Measurements from ENCODE around the gene NDUFAF4.

NDUFAF4 gene

DNA sequence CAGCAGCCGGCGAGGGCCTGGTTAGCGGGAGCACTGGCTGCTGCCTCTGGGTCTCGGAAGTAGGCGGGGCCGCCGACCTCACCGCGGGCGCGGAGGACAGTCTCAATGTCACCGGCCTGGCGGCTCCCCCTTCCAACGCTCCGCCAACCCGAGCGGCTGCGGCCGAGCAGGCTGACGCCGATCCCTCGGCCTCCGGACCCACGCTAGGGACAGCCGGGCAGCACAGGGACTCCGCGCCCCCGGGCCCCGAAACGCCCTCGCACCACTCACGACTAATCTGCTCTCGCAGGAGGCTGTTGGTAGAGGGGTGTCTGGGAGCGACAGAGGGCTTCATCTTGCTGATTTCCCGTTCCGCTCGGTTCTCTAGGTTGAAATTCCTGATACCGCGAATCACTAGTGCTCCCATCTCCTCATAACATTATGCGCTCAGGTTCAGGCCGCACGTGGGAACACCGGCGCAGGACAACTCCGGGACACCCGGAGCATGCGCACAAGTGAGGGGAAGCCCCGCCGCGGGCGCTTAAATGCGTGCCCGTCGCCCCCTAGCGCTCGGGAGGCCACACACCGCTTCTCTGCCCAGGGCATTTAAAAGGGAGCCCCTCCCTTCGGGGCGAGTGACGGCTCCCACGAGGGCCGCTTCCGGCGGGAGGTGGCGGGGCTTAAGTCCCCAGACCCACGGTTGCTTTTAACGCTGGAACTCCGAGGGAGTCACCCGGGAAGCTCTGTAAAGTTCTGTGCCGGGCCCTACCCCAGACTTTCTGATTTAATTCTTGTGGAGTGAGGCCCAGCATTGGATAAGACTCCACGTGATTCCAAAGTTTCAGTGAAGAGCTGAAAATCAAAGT lies at the start of gene NDUFAF4:
Gene NDUFAF4, minus strand, starts transcription at position 496 of the 845 bp plus-strand sequence. Its CDS starts 90 bp downstream, at position 406.
- peaks cover 7% of the 10 kb centered on the region for H3K4me1 ChIP-seq
- no peaks in the 10 kb centered on the region for H3K9me3 ChIP-seq (ENCODE audit: control insufficient read depth, low read length)
- H3K9ac ChIP-seq, result peak within 1 kb of the TSS; percentile 49
- peaks cover 8% of the 10 kb centered on the region for H3K79me2 ChIP-seq
- H3K4me2 ChIP-seq (ENCODE audit: low read length), result peak within 1 kb of the TSS; percentile 98
- H3K27me3 ChIP-seq (ENCODE audit: control insufficient read depth, insufficient read depth, low read length), result no peaks in the 10 kb centered on the region
- peak within 1 kb of the TSS; percentile 98 for H2AFZ ChIP-seq
- peak within 1 kb of the TSS; percentile 98 for H3K4me3 ChIP-seq (ENCODE audit: low read depth, low read length)
- peak within 1 kb of the TSS; percentile 96 for H3K27ac ChIP-seq
- TF ChIP-seq, protein P1, sequence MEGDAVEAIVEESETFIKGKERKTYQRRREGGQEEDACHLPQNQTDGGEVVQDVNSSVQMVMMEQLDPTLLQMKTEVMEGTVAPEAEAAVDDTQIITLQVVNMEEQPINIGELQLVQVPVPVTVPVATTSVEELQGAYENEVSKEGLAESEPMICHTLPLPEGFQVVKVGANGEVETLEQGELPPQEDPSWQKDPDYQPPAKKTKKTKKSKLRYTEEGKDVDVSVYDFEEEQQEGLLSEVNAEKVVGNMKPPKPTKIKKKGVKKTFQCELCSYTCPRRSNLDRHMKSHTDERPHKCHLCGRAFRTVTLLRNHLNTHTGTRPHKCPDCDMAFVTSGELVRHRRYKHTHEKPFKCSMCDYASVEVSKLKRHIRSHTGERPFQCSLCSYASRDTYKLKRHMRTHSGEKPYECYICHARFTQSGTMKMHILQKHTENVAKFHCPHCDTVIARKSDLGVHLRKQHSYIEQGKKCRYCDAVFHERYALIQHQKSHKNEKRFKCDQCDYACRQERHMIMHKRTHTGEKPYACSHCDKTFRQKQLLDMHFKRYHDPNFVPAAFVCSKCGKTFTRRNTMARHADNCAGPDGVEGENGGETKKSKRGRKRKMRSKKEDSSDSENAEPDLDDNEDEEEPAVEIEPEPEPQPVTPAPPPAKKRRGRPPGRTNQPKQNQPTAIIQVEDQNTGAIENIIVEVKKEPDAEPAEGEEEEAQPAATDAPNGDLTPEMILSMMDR (IDR thresholded peaks at IDR 0.05), result peak; percentile 98
- no peaks in the 10 kb centered on the region for H3K36me3 ChIP-seq (ENCODE audit: control insufficient read depth, insufficient read depth, low read length)

DNA sequence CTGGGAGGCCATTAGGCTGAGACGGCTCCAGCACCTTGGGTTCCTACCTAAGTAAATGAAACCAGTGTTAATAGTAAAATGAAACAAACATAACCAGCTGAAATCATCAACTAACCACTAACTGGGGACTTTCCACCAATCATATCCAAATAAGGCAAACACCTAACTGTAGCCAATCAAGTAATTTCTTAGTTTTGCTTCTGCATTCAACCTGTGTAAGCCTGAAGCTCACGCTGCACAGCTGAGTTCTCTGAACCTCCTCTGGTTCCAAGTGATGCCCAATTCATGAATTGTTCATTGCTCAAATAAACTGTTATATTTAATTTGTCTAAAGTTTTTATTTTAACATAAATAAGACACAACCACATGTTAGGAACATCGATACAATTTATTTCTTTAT lies 49.4 kb upstream of the NDUFAF4 start:
- no peaks in the 10 kb centered on the region for H3K4me1 ChIP-seq
- H3K27ac ChIP-seq, result no peak overlapping the region
- no peaks in the 10 kb centered on the region for H3K79me2 ChIP-seq
- no peak overlapping the region for H3K4me2 ChIP-seq (ENCODE audit: low read length)
- H3K4me3 ChIP-seq (ENCODE audit: low read depth, low read length), result no peak overlapping the region
- no peak overlapping the region for H2AFZ ChIP-seq
- H3K36me3 ChIP-seq (ENCODE audit: control insufficient read depth, insufficient read depth, low read length), result no peaks in the 10 kb centered on the region
- no peak overlapping the region for H3K9ac ChIP-seq
- no peaks in the 10 kb centered on the region for H3K27me3 ChIP-seq (ENCODE audit: control insufficient read depth, insufficient read depth, low read length)
- TF ChIP-seq, protein P1 (IDR thresholded peaks at IDR 0.05), result no peak
- no peaks in the 10 kb centered on the region for H3K9me3 ChIP-seq (ENCODE audit: control insufficient read depth, low read length)

DNA sequence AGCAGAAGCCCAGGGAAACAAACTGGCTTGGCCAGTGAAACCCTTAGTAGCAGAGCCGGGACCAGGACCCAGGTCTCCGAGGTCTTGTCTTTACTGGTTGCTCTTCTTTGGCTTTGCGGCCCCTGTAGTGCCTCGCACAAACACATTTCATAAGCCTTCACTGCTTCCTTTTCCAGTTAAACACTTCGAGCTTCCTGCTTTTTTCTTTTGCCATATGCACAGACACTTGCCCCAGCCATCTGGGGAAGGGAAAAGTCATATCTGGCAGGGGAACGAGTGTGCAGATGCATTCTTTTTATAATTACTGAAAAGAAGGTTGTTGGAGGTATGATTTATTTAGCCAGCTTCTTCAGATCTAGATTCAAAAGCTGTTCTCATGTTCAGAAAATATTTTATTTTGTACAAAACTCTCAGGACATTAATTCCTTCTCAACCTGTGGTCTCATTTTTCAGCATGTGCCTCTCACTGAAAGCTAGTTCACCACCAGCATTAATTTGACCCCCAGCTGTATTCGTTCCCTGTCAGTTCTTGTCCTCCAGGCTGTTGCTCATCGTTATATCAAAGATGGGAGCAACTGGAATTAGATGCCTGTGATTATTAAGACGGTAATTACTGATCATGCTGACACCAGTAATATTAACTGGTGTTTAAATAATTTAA lies 46.0 kb upstream of the NDUFAF4 start:
- Histone ChIP-seq H3K27me3 (ENCODE audit: control insufficient read depth, insufficient read depth, low read length) (no peaks in the 10 kb centered on the region), H3K4me2 (ENCODE audit: low read length) (no peak overlapping the region), H3K4me3 (ENCODE audit: low read depth, low read length) (no peak overlapping the region), H3K9ac (no peak overlapping the region), H3K36me3 (ENCODE audit: control insufficient read depth, insufficient read depth, low read length) (no peaks in the 10 kb centered on the region), H3K27ac (no peak overlapping the region), H3K9me3 (ENCODE audit: control insufficient read depth, low read length) (no peaks in the 10 kb centered on the region), H2AFZ (no peak overlapping the region), H3K79me2 (no peaks in the 10 kb centered on the region), H3K4me1 (peaks cover 12% of the 10 kb centered on the region)
- TF ChIP-seq, protein P1 (IDR thresholded peaks at IDR 0.05), result no peak

DNA sequence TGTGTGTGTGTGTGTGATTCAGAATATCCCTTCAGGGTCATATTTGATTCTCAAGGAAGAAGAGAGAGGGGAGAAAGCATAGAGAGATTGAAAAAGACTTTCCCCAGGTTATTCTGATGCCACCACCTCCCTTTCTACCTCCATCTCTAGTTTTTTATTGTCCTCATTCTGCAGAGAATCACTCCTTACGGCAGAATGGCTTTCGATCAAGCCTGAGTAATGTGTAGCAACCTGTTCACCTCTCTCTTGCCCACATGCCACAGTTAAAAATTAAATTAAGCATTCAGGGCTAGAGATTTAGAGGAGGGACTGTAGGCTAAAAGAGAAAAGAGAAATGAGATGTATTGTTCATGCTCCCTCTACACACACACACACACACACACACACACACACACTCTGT lies 45.0 kb upstream of the NDUFAF4 start:
- Histone ChIP-seq H3K4me1 (peaks cover 15% of the 10 kb centered on the region), H3K27ac (no peak overlapping the region), H3K79me2 (no peaks in the 10 kb centered on the region), H3K9ac (no peak overlapping the region), H3K4me3 (ENCODE audit: low read depth, low read length) (no peak overlapping the region), H3K36me3 (ENCODE audit: control insufficient read depth, insufficient read depth, low read length) (no peaks in the 10 kb centered on the region), H3K4me2 (ENCODE audit: low read length) (no peak overlapping the region), H3K9me3 (ENCODE audit: control insufficient read depth, low read length) (no peaks in the 10 kb centered on the region), H2AFZ (no peak overlapping the region), H3K27me3 (ENCODE audit: control insufficient read depth, insufficient read depth, low read length) (no peaks in the 10 kb centered on the region)
- TF ChIP-seq, protein P1 (IDR thresholded peaks at IDR 0.05), result no peak

Measured in parathyroid adenoma (tissue), 2 donors.